Neural cell (in vitro differentiated cells): ENCODE data around the gene LRRC39. TPM values are rescaled to one million over a fixed set of nuclear protein-coding genes. Genes with fewer than 3 reads are reported as not detected.

Source experiments
- H2AFZ ChIP-seq: fragments of 200-600, 300-800 bp; sonication (generic), shearing (Covaris generic); 2 replicates; pipeline ENCODE4 v1.6.0; 2014; ENCODE audit warnings: low read depth, mild to moderate bottlenecking, antibody characterized with exemption, low read length, moderate library complexity
- H3F3A ChIP-seq: fragments of 200-600 bp; shearing (Covaris generic); 2 replicates; pipeline ENCODE4 v1.6.1; 2016; ENCODE audit warnings: mild to moderate bottlenecking, moderate library complexity, mixed read lengths, antibody characterized with exemption, low read length; ENCODE audit not compliant: insufficient read depth, poor library complexity, severe bottlenecking
- H3K27ac ChIP-seq: fragments of 200-600, 300-800 bp; sonication (generic), shearing (Covaris generic); 2 replicates; pipeline ENCODE4 v1.5.1; 2014; ENCODE audit warnings: mild to moderate bottlenecking, low read length, moderate library complexity
- H3K27me3 ChIP-seq: fragments of 300-800, 200-600 bp; sonication (generic), shearing (Covaris generic); 2 replicates; pipeline ENCODE4 v1.6.0; 2014; ENCODE audit warnings: mild to moderate bottlenecking, low read depth, low read length, moderate library complexity; ENCODE audit not compliant: insufficient read depth
- H3K36me3 ChIP-seq: fragments of 300-800, 200-600 bp; sonication (generic), shearing (Covaris generic); 2 replicates; pipeline ENCODE4 v1.5.1; 2014; ENCODE audit warnings: mild to moderate bottlenecking, antibody characterized with exemption, low read length, moderate library complexity; ENCODE audit not compliant: insufficient read depth
- H3K4me2 ChIP-seq: fragments of 300-800, 200-600 bp; sonication (generic), shearing (Covaris generic); 2 replicates; pipeline ENCODE4 v1.6.0; 2014; ENCODE audit warnings: mild to moderate bottlenecking, low read length
- H3K4me3 ChIP-seq: fragments of 300-800, 200-600 bp; sonication (generic), shearing (Covaris generic); 2 replicates; pipeline ENCODE4 v1.5.1; 2014; ENCODE audit warnings: mild to moderate bottlenecking, low read length, moderate library complexity
- H3K79me2 ChIP-seq: fragments of 200-600 bp; shearing (Covaris generic); replicated peaks from 2 replicates; pipeline ENCODE4 v1.6.0; 2014; ENCODE audit warnings: mild to moderate bottlenecking, low read length, moderate library complexity; ENCODE audit not compliant: insufficient read depth
- H3K9ac ChIP-seq: fragments of 300-800, 200-600 bp; sonication (generic), shearing (Covaris generic); 2 replicates; pipeline ENCODE4 v1.6.1; 2016; ENCODE audit warnings: mild to moderate bottlenecking, low read length, mixed read lengths
- H3K9me2 ChIP-seq: fragments of 200-600 bp; shearing (Covaris generic); 2 replicates; pipeline ENCODE4 v1.6.1; 2016; ENCODE audit warnings: mild to moderate bottlenecking, low read length, mixed read lengths; ENCODE audit not compliant: insufficient read depth
- H3K9me3 ChIP-seq: fragments of 200-600, 300-800 bp; sonication (generic), shearing (Covaris generic); 2 replicates; pipeline ENCODE4 v1.6.1; 2016; ENCODE audit warnings: mild to moderate bottlenecking, mixed run types, low read length, moderate library complexity, mixed read lengths
- H4K20me1 ChIP-seq: fragments of 200-600 bp; shearing (Covaris generic); 2 replicates; pipeline ENCODE4 v1.6.1; 2016; ENCODE audit warnings: mild to moderate bottlenecking, mixed run types; ENCODE audit not compliant: insufficient read depth
- EP300 ChIP-seq: fragments of 450-650 bp; conservative IDR thresholded peaks from 2 replicates; pipeline ENCODE4 v1.6.1; 2014; ENCODE audit warnings: antibody characterized with exemption, mild to moderate bottlenecking, moderate library complexity; ENCODE audit not compliant: poor library complexity, severe bottlenecking
- EZH2 ChIP-seq: fragments of 200-600, 300-800 bp; shearing (Covaris generic), sonication (generic); IDR thresholded peaks from 2 replicates; pipeline ENCODE4 v1.6.1; 2014; ENCODE audit warnings: antibody characterized with exemption, low read length, borderline replicate concordance, mild to moderate bottlenecking; ENCODE audit not compliant: insufficient read depth, poor library complexity, severe bottlenecking
- MXI1 ChIP-seq: fragments of 450-650 bp; conservative IDR thresholded peaks from 2 replicates; pipeline ENCODE4 v1.6.1; 2014; ENCODE audit warnings: antibody characterized with exemption, mild to moderate bottlenecking; ENCODE audit not compliant: poor library complexity, severe bottlenecking
- POLR2AphosphoS5 ChIP-seq: IDR thresholded peaks from 2 replicates; pipeline ENCODE4 v1.6.1; 2012
- RAD21 ChIP-seq: fragments of 450-650 bp; conservative IDR thresholded peaks from 2 replicates; pipeline ENCODE4 v1.6.1; 2014; ENCODE audit warnings: antibody characterized with exemption, mild to moderate bottlenecking, moderate library complexity
- SMC3 ChIP-seq: fragments of 450-650 bp; conservative IDR thresholded peaks from 2 replicates; pipeline ENCODE4 v1.6.1; 2014; ENCODE audit warnings: antibody characterized with exemption, mild to moderate bottlenecking, moderate library complexity; ENCODE audit not compliant: poor library complexity
- TAF1 ChIP-seq: IDR thresholded peaks from 2 replicates; pipeline ENCODE4 v1.6.1; 2012; ENCODE audit warnings: low read depth
- polyA plus RNA-seq: library from polyadenylated mRNA; depleted of rRNA; stranded (reverse); fragments of >200 nt; gene quantifications from 2 replicates; pipeline ENCODE4 v1.2.3, GENCODE V29; 2014
- TF ChIP-seq, protein P1 (sequence below): IDR thresholded peaks from 2 replicates; pipeline ENCODE4 v1.6.1; 2012; ENCODE audit warnings: borderline replicate concordance
- TF ChIP-seq, protein P2 (sequence below): fragments of 450-650 bp; IDR thresholded peaks from 2 replicates; pipeline ENCODE4 v1.5.1; 2014; ENCODE audit warnings: antibody characterized with exemption, mild to moderate bottlenecking, moderate library complexity; ENCODE audit not compliant: poor library complexity, severe bottlenecking

LRRC39 gene
- polyA plus RNA-seq, 1 donor from 2014 or later = 8.0 TPM

DNA sequence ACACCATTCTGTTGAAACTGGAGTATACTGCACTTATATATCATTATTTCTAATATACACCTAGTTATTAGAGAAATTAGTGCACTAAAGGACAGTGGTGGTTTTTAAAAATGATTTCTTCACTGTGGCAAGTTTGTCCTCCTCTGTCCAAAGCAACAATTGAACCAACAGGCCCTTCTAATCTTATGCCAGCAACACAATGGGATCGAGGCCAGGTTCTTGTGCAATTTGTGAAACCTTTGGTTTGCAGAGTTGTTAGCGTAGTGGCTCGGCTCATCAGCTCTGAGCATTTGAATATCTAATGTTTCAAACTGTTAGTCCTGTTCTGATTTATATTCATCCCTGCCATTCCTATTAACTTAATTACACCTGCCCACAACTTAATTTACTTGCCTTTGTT, 9.9 kb upstream of the LRRC39 start:
- H3K79me2 ChIP-seq = no peaks in the 10 kb centered on the region
- no peak overlapping the region for H3K27ac ChIP-seq
- no peak overlapping the region for H3K4me2 ChIP-seq

DNA sequence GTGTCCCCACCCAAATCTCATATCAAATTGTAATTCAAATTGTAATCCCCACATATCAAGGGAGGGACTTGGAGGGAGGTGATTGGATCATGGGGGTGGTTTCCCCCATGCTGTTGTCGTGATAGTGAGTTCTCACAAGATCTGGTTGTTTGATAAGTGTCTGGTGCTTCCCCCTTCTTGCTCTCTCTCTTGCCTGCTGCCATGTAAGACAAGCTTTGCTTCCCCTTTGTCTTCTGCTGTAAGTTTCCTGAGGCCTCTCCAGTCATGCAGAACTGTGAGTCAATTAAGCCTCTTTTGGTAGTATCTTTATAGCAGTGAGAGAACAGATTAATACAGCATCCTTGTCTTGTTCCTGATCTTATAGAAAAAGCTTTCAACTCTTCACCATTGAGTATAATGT, 6.5 kb upstream of the LRRC39 start:
- H3F3A ChIP-seq = no peaks in the 10 kb centered on the region
- no peak overlapping the region for H3K27ac ChIP-seq
- H4K20me1 ChIP-seq = no peaks in the 10 kb centered on the region
- H3K79me2 ChIP-seq = no peaks in the 10 kb centered on the region
- H3K27me3 ChIP-seq = no peaks in the 10 kb centered on the region
- no peaks in the 10 kb centered on the region for H3K9me3 ChIP-seq
- TF ChIP-seq TAF1 = no peak
- H3K4me2 ChIP-seq = no peak overlapping the region
- H3K9ac ChIP-seq = no peak overlapping the region
- no peak overlapping the region for H3K4me3 ChIP-seq
- H3K9me2 ChIP-seq = no peaks in the 10 kb centered on the region
- H2AFZ ChIP-seq = no peak overlapping the region
- H3K36me3 ChIP-seq = no peaks in the 10 kb centered on the region

More for the DNA sequence above, 9.9 kb upstream of the LRRC39 start:
- Histone ChIP-seq H3K4me3 (no peak overlapping the region), H3K27me3 (no peaks in the 10 kb centered on the region), H3K36me3 (no peaks in the 10 kb centered on the region), H3K9ac (no peak overlapping the region), H2AFZ (no peak overlapping the region), H3K9me3 (no peaks in the 10 kb centered on the region), H3K9me2 (no peaks in the 10 kb centered on the region), H3F3A (no peaks in the 10 kb centered on the region), H4K20me1 (no peaks in the 10 kb centered on the region)
- TF ChIP-seq, protein P1, sequence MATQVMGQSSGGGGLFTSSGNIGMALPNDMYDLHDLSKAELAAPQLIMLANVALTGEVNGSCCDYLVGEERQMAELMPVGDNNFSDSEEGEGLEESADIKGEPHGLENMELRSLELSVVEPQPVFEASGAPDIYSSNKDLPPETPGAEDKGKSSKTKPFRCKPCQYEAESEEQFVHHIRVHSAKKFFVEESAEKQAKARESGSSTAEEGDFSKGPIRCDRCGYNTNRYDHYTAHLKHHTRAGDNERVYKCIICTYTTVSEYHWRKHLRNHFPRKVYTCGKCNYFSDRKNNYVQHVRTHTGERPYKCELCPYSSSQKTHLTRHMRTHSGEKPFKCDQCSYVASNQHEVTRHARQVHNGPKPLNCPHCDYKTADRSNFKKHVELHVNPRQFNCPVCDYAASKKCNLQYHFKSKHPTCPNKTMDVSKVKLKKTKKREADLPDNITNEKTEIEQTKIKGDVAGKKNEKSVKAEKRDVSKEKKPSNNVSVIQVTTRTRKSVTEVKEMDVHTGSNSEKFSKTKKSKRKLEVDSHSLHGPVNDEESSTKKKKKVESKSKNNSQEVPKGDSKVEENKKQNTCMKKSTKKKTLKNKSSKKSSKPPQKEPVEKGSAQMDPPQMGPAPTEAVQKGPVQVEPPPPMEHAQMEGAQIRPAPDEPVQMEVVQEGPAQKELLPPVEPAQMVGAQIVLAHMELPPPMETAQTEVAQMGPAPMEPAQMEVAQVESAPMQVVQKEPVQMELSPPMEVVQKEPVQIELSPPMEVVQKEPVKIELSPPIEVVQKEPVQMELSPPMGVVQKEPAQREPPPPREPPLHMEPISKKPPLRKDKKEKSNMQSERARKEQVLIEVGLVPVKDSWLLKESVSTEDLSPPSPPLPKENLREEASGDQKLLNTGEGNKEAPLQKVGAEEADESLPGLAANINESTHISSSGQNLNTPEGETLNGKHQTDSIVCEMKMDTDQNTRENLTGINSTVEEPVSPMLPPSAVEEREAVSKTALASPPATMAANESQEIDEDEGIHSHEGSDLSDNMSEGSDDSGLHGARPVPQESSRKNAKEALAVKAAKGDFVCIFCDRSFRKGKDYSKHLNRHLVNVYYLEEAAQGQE = no peak
- no peak for TF ChIP-seq SMC3
- TF ChIP-seq, protein P2, sequence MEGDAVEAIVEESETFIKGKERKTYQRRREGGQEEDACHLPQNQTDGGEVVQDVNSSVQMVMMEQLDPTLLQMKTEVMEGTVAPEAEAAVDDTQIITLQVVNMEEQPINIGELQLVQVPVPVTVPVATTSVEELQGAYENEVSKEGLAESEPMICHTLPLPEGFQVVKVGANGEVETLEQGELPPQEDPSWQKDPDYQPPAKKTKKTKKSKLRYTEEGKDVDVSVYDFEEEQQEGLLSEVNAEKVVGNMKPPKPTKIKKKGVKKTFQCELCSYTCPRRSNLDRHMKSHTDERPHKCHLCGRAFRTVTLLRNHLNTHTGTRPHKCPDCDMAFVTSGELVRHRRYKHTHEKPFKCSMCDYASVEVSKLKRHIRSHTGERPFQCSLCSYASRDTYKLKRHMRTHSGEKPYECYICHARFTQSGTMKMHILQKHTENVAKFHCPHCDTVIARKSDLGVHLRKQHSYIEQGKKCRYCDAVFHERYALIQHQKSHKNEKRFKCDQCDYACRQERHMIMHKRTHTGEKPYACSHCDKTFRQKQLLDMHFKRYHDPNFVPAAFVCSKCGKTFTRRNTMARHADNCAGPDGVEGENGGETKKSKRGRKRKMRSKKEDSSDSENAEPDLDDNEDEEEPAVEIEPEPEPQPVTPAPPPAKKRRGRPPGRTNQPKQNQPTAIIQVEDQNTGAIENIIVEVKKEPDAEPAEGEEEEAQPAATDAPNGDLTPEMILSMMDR = no peak

DNA sequence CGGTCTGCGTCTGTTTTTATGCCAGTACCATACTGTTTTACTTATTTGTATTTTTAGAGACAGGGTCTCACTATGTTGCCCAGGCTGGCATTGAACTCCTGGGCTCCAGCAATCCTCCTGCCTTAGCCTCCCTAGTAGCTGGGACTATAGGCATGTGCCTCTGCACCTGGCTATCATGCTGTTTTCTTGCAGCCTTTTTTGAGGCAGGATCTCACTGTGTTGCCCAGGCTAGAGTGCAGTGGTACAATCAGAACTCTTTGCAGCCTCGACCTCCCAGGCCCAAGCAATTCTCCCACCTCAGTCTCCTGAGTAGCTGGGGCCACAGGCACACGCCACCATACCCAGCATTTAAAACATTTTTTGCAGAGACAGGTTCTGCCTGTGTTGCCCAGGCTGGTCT, 5.3 kb upstream of the LRRC39 start:
- Histone ChIP-seq H3K4me3 (no peak overlapping the region), H4K20me1 (no peaks in the 10 kb centered on the region), H3K9me2 (no peaks in the 10 kb centered on the region), H2AFZ (no peak overlapping the region), H3K9ac (no peak overlapping the region), H3K79me2 (no peaks in the 10 kb centered on the region), H3K27ac (no peak overlapping the region), H3K36me3 (no peaks in the 10 kb centered on the region), H3F3A (no peaks in the 10 kb centered on the region), H3K9me3 (no peaks in the 10 kb centered on the region), H3K4me2 (no peak overlapping the region), H3K27me3 (no peaks in the 10 kb centered on the region)
- TF ChIP-seq, protein P1 = no peak
- no peak for TF ChIP-seq SMC3
- TF ChIP-seq, protein P2 = no peak
- TF ChIP-seq EP300 = no peak
- no peak for TF ChIP-seq MXI1
- no peak for TF ChIP-seq RAD21
- TF ChIP-seq POLR2AphosphoS5 = no peak
- no peak for TF ChIP-seq EZH2
- no peak for TF ChIP-seq TAF1
